GM10266 (cell line): Measurements from ENCODE around the gene FER.
"Not testable (repeated sequence)": the region's sequence is repeated elsewhere in the genome, so short reads cannot be mapped to it uniquely, and the experiment has no call there.

ENCODE experiments used
- DNase-seq: peaks from one replicate; pipeline ENCODE4 v3.0.0; 2012; ENCODE audit errors: extremely low spot score
- CTCF ChIP-seq: IDR thresholded peaks from 2 replicates; pipeline ENCODE4 v1.5.1; 2012; ENCODE audit warnings: mild to moderate bottlenecking, low read depth; ENCODE audit not compliant: control insufficient read depth, insufficient read depth; ENCODE audit errors: missing control alignments

FER gene

GRCh38 chr5:108862211-108862610, 114.5 kb downstream of the FER start:
- no peak for TF ChIP-seq CTCF
- no peak for DNase-seq

DNA sequence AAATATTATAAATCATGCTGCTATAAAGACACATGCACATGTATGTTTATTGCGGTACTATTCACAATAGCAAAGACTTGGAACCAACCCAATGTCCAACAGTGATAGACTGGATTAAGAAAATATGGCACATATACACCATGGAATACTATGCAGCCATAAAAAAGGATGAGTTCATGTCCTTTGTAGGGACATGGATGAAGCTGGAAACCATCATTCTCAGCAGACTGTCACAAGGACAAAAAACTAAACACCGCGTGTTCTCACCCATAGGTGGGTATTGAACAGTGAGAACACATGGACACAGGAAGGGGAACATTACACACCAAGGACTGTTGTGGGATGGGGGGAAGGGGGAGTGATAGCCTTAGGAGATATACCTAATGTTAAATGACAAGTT, 118.4 kb downstream of the FER start:
- DNase-seq = not testable (repeated sequence)

DNA sequence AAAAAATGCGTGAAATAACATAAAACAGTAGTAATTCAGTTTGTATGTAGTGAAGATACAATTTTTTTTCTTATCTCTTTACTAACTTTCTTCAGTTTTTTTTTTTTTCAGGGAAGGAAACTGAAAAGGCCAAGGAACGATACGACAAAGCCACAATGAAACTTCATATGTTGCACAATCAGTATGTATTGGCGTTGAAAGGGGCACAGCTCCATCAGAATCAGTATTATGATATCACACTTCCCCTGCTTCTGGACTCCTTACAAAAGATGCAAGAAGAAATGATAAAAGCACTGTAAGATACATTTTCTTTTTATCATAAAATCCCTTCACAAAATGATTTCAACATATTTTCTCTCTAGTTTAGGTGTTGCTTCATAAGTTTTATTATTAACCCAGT, 120.0 kb downstream of the FER start:
- no peak for TF ChIP-seq CTCF
- no peak for DNase-seq

DNA sequence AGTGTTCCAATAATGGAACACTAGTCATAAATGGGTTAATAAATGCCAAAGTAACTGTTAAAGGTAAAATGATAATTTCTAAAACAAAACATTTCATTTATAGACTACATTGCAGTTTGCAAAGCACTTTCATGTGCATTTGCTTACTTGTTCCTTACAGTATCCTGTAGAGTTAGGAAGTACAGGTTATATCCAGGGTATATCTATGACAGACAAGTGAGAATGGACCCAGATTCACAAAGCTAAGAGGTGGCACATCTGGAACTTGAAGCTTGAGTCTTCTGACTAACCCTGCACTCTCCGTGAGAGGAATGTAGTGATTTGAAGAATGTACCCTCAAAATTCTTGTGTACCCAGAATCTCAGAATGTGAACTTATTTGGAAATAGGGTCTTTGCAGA, 121.4 kb downstream of the FER start:
- no peak for TF ChIP-seq CTCF
- no peak for DNase-seq

GRCh38 chr5:108876451-108876850, 128.8 kb downstream of the FER start:
- DNase-seq = no peak
- TF ChIP-seq CTCF = no peak

- TF ChIP-seq CTCF = no peak
- no peak for DNase-seq
Observed at GRCh38 chr5:108878756-108879155, 131.1 kb downstream of the FER start.

- no peak for TF ChIP-seq CTCF
- no peak for DNase-seq
Observed at GRCh38 chr5:108881133-108881532, 133.4 kb downstream of the FER start.

DNA sequence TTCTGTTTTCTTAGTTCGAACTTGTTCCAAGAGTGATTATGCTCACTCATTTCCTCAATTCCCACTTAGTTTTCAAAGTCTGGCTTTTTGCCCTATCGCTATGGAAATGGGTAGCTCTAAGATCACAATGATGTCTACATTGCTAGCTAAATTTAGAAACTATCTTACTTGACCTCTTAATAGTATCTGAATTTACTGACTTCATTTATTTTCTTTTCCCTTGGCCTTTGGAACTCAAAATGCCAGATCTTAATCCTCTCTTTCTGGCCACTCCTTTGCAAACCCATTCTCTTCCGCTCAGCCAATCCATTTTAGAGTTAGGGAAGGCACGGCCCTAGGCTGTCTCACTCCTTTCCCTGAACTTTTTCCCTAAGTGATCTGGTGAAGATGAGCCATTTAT, 137.0 kb downstream of the FER start:
- TF ChIP-seq CTCF = no peak
- no peak for DNase-seq
